ENCODE data around the gene MED27.

The MED27 gene

DNA sequence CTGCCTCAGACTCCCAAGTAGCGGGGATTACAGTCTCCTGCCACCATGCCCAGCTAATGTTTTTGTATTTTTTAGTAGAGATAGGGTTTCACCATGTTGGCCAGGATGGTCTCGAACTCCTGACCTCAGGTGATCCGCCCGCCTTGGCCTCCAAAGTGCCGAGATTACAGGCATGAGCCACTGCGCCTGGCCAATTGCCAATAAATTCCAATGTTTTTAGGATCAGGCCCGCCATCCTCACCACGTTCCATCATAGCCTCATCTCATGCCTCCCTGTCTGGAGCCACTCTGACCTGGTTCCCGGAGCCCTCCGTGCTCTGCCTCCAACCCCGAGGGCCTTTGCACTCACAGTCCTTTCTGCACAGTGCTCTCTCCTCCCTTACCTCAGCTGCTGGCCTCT lies 268.3 kb downstream of the MED27 start:
- no peak for DNase-seq (ENCODE audit: low read depth in 2 of 2)

DNA sequence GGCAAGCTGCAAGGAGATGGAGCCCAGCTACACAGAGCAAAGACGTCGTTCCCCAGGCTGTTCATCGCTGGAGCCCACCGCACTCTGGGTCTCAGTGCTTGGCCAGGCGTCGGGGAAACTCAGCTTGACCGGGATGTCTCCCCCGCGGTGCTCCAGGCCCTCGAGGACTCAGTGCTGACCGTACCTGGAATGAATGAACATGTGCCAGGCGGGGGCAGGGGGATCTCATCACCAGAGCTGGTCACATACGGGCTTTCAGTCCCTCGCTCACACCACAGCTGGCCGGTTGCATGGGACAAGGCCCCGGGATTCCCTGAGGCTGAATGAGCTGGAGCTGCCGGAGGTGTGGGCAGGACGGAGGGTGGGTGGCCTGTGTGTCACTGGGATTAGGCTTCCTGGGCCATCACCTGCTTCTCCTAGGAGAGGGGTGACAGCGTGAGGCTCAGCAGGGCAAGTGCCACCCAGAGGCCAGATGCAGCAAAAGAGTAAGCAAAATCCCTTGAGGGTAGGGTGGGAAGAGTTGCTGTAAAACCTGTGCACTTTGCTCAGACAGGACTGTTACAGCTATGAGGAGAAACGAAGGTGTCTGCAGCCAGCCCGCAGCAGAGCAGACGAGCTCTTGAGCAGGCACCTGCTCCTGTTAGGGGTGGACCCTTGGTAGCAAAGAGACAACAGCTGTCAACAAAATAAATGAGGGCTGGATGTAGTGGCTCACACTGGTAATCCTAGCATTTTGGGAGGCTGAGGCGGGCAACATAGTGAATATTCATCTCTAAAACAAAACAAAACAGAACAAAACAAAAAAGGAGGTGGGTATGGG lies 269.1 kb downstream of the MED27 start:
- no peak for DNase-seq (ENCODE audit: low read depth in 2 of 2)

All from activated CD8-positive, alpha-beta memory T cell treated with anti-CD3 and anti-CD28 coated beads for 4 hours (primary cell).